Measurements from ENCODE around the gene CEBPG.

Gene CEBPG

DNA sequence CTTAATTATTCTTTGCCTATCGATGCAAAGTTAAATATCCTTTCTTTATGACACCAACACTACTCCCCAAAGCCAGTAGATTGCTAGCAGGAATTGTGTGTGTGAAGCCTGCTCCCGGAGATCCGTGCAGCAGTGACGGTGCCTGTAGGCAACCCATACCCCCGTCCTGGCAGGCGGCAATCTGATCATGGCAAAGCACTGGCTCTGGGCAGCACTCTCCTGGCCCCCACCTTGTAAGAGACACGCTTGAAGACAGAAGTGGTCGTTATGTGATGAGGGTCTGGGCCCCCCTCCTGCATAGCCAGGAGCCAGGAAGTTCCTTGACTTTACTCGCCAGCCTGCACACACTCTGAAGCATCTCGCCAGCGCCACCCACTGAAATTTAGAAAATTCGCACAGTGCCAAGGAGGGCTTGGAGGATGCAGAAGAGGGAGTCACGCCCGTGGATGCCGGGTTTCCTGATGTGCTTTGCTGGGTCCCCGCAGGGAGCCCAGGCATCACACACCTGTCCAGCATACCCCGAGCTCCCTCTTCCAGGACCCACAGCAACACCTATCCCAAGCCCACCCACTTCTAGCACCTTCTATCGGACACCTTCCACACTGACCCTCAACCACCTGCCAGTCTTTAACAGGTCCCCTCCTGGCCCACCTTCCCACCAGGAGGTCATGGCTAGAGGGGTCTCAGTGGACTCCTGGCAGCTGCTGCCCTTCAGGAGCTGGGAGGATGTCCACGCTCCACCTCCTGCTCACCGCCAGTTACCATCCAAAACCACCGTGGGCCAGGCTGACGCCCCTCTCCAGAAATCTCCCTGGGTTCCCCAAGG, 54.5 kb downstream of the CEBPG start:
- TF ChIP-seq, protein P1, sequence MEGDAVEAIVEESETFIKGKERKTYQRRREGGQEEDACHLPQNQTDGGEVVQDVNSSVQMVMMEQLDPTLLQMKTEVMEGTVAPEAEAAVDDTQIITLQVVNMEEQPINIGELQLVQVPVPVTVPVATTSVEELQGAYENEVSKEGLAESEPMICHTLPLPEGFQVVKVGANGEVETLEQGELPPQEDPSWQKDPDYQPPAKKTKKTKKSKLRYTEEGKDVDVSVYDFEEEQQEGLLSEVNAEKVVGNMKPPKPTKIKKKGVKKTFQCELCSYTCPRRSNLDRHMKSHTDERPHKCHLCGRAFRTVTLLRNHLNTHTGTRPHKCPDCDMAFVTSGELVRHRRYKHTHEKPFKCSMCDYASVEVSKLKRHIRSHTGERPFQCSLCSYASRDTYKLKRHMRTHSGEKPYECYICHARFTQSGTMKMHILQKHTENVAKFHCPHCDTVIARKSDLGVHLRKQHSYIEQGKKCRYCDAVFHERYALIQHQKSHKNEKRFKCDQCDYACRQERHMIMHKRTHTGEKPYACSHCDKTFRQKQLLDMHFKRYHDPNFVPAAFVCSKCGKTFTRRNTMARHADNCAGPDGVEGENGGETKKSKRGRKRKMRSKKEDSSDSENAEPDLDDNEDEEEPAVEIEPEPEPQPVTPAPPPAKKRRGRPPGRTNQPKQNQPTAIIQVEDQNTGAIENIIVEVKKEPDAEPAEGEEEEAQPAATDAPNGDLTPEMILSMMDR (conservative IDR thresholded peaks at IDR 0.05): no peak
- no peak for TF ChIP-seq ZFX (IDR thresholded peaks at IDR 0.05)
- H3K27ac ChIP-seq: no peak overlapping the region

DNA sequence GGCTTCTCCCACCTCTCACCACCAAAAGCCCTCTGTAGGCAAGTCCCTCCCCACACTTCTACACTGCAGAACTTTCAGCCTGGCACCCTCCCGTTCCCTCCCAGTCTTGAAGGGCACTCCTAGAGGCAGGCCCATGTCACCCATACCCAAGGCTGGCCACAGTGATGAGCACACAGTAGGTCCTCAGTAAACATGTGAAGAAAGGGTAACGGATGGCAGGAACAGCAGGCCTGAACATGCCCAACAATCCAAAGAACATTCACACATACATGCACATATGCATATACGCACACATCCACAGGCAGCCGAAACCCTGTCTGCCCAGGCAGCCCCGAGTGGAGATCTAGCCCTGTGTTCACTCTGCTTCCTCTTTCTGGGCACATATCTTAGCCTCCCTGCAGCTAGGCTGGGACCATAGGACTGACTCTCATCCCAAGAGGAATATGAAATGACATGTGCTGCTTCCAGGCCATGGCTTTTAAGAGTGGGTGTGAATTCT, 55.2 kb downstream of the CEBPG start:
- TF ChIP-seq ZFX (IDR thresholded peaks at IDR 0.05): no peak
- TF ChIP-seq, protein P1 (conservative IDR thresholded peaks at IDR 0.05): no peak

DNA sequence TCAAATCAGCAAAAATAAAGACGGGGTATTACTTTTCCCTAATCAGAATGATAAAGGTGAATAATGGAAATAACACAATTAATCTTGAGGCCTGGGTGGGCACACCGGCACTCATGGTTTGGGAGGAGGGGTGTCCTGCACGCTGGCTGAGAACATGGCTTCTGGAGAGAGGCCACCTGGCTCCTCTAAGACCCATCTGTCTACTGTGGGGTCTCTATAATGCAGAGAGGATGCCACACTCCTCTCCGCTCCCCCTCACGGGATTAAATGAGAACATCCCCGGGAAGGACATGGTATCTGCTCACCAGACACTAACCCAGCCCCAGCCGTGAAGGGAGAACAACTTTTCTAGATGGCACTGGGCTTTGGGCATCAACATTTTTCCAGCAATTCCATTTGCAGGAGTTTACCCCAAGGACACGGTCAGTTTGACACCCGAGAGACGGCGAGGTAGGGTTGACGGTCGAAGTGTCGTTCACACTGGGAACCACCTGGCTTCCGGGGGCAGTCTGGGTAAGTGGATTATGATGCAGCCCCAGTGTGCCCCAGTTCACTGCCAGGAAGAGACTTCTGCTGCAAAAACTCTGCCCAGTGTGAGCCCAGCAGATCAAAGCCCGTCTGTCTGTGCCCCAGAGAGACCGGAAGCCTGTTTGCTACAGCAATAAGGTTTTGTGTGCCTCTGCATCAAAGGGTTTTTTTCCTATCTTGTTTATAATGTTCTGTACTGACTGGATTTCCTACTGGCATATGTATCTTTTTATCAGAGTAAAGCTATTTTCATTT, 56.6 kb downstream of the CEBPG start:
- no peak overlapping the region for H3K27ac ChIP-seq
- TF ChIP-seq ZFX (IDR thresholded peaks at IDR 0.05): no peak
- TF ChIP-seq, protein P1 (conservative IDR thresholded peaks at IDR 0.05): no peak

More for the DNA sequence above, 55.2 kb downstream of the CEBPG start:
- no peak overlapping the region for H3K27ac ChIP-seq

DNA sequence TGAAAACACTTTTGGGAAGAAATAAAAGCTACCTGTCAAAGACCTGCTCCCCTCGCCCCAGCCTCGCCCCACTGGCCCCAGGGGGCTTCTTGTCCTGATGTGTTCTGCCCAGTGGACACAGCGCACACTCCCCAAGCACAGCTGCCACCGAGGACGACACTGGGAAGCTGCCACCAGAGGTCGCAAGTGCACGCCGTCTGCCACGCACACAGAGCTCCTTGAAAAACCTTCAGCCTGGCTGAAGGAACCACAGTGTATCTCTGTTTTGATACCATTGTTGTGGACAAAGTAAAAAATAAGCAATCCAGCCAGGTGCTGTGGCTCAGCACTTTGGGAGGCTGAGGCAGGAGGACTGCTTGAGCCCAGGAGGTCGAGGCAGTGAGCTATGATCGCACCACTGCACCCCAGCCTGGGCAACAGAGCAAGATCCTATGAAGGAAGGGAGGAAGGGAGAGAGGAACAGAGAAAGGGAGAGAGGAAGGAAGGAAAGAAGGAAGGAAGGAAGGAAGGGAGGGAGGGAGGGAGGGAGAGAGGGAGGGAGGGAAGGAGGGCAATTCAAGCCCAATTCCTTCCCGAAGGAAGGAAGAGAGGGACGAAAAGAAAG, 57.3 kb downstream of the CEBPG start:
- H3K27ac ChIP-seq: no peak overlapping the region
- TF ChIP-seq ZFX (IDR thresholded peaks at IDR 0.05): no peak
- TF ChIP-seq, protein P1 (conservative IDR thresholded peaks at IDR 0.05): peak; percentile 95

DNA sequence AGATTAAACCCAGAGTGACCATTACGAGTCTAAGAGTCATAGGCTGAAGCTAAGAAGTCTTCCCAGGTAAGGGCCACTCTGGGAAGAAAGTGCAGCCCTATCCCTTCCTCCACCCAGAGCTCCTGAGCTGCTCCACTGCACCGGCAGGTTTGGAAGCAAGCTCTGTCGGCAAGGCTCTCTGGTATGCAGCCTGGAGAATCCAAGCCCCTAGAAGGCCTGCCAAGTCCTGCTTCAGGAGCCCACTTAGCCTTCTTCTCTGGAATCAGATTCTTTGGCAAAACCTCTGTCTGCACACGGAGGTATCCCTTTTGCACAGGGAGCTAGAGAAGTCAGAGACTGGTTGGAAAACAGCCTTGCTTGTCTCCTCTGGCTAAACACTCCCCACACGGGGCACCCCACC, 58.5 kb downstream of the CEBPG start:
- TF ChIP-seq, protein P1 (conservative IDR thresholded peaks at IDR 0.05): no peak
- no peak for TF ChIP-seq ZFX (IDR thresholded peaks at IDR 0.05)
- H3K27ac ChIP-seq: no peak overlapping the region
